Neutrophil (primary cell): ENCODE measurements around the gene FOSL2.

Experiments
- H3K27ac ChIP-seq: fragments of 200-600 bp; sonication (generic); 2 replicates; pipeline ENCODE4 v1.5.1; 2016; ENCODE audit warnings: mild to moderate bottlenecking, moderate library complexity
- H3K27me3 ChIP-seq: fragments of 200-600 bp; sonication (generic); 2 replicates; pipeline ENCODE4 v1.6.0; 2016; ENCODE audit warnings: mild to moderate bottlenecking
- H3K36me3 ChIP-seq: fragments of 200-600 bp; sonication (generic); 2 replicates; pipeline ENCODE4 v1.5.1; 2017
- H3K4me1 ChIP-seq, 2 experiments: fragments of 200-600 bp in 1 of 2; sonication (generic) in 1 of 2; 1 replicate in 1 of 2; 2 replicates in 1 of 2; pipeline versions ENCODE4 v1.5.1 to v1.6.1; 2013 to 2016; ENCODE audit warnings: low read depth in 1 of 2, low read length in 1 of 2, mild to moderate bottlenecking in 1 of 2, moderate library complexity in 1 of 2; ENCODE audit not compliant: control insufficient read depth in 1 of 2, insufficient read depth in 1 of 2
- H3K4me3 ChIP-seq, 2 experiments: fragments of 200-600 bp in 1 of 2; sonication (generic) in 1 of 2; 1 replicate in 1 of 2; 2 replicates in 1 of 2; pipeline ENCODE4 v1.5.1; 2013 to 2016; ENCODE audit warnings: low read depth in 1 of 2, low read length in 1 of 2, mild to moderate bottlenecking in 1 of 2, moderate library complexity in 1 of 2
- H3K9me3 ChIP-seq: fragments of 200-600 bp; sonication (generic); 2 replicates; pipeline ENCODE4 v1.5.1; 2016
- CTCF ChIP-seq: fragments of 200-600 bp; sonication (generic); IDR thresholded peaks from 2 replicates; pipeline ENCODE4 v1.5.1; 2016; ENCODE audit warnings: antibody characterized with exemption

Gene FOSL2

GRCh38 chr2:28354920-28355520 is 37.6 kb upstream of the FOSL2 start:
- TF ChIP-seq CTCF: no peak
- H3K36me3 ChIP-seq: no peaks in the 10 kb centered on the region
- no peak overlapping the region for H3K4me3 ChIP-seq
- H3K27me3 ChIP-seq: no peaks in the 10 kb centered on the region
- no peaks in the 10 kb centered on the region for H3K9me3 ChIP-seq
- H3K4me1 ChIP-seq: peaks cover 19 to 21% of the 10 kb centered on the region in 2 experiments
- no peak overlapping the region for H3K27ac ChIP-seq

- Histone ChIP-seq H3K27me3 (no peaks in the 10 kb centered on the region), H3K27ac (no peak overlapping the region)
Observed at GRCh38 chr2:28355521-28356094, 37.0 kb upstream of the FOSL2 start.

GRCh38 chr2:28356095-28356911 is 36.4 kb upstream of the FOSL2 start:
- Histone ChIP-seq H3K4me1 (peaks cover 32 to 34% of the 10 kb centered on the region in 2 experiments), H3K9me3 (no peaks in the 10 kb centered on the region), H3K36me3 (no peaks in the 10 kb centered on the region), H3K27me3 (no peaks in the 10 kb centered on the region), H3K27ac (no peak overlapping the region), H3K4me3 (no peak overlapping the region)
- no peak for TF ChIP-seq CTCF

More at GRCh38 chr2:28355521-28356094, 37.0 kb upstream of the FOSL2 start:
- H3K4me3 ChIP-seq: no peak overlapping the region
- no peaks in the 10 kb centered on the region for H3K9me3 ChIP-seq
- no peak for TF ChIP-seq CTCF
- H3K36me3 ChIP-seq: no peaks in the 10 kb centered on the region
- peaks cover 25 to 27% of the 10 kb centered on the region in 2 experiments for H3K4me1 ChIP-seq

GRCh38 chr2:28357055-28357454 is 35.6 kb upstream of the FOSL2 start:
- Histone ChIP-seq H3K9me3 (no peaks in the 10 kb centered on the region), H3K36me3 (no peaks in the 10 kb centered on the region), H3K4me3 (no peak overlapping the region), H3K27me3 (no peaks in the 10 kb centered on the region), H3K27ac (no peak overlapping the region), H3K4me1 (peaks cover 35 to 36% of the 10 kb centered on the region in 2 experiments)
- no peak for TF ChIP-seq CTCF

- Histone ChIP-seq H3K27me3 (no peaks in the 10 kb centered on the region), H3K9me3 (no peaks in the 10 kb centered on the region), H3K4me3 (peak overlapping the region; percentile 4 to 23), H3K27ac (peak overlapping the region; percentile 94), H3K4me1 (peaks cover 39 to 41% of the 10 kb centered on the region in 2 experiments), H3K36me3 (no peaks in the 10 kb centered on the region)
- no peak for TF ChIP-seq CTCF
Observed at GRCh38 chr2:28357948-28358667, 34.5 kb upstream of the FOSL2 start.
